PC-3 (cell line): ENCODE measurements around the gene SKA3. TPM values are rescaled to one million over a fixed set of nuclear protein-coding genes. Genes with fewer than 3 reads are reported as not detected.
A peak's percentile ranks its signal among the peaks of the same experiment; 100 is the strongest.
"Not testable (repeated sequence)": the region's sequence is repeated elsewhere in the genome, so short reads cannot be mapped to it uniquely, and the experiment has no call there.

Source experiments
- ATAC-seq: fragments of 200-7000 bp; cut with Tn5 transposase; 2 replicates; pipeline ENCODE4 v1.9.1; 2020; ENCODE audit warnings: mild to moderate bottlenecking, moderate library complexity
- BruUV-seq: library from RNA; stranded (reverse); fragments of 400-500 nt; replicated peaks from 2 replicates; lab custom pipeline; 2021; lab: Mats Ljungman, UMichigan
- CTCF ChIA-PET: fragments of 300-600 bp; sonication (Branson Sonifier 250); formaldehyde crosslinking; loops from one replicate; lab custom pipeline; 2022; ENCODE audit warnings: antibody characterized with exemption; lab: Charles Lee
- POLR2A ChIA-PET: fragments of 300-600 bp; sonication (Branson Sonifier 250); formaldehyde crosslinking; loops from one replicate; lab custom pipeline; 2022; ENCODE audit warnings: antibody characterized with exemption; ENCODE audit not compliant: unreplicated experiment; lab: Charles Lee
- DNase-seq: peaks from one replicate; pipeline ENCODE4 v3.0.0-alpha.2; 2015
- H2AFZ ChIP-seq: fragments of 300-600 bp; sonication (generic); 2 replicates; pipeline ENCODE4 v1.6.0; 2016; ENCODE audit warnings: antibody characterized with exemption, low read length
- H3F3A ChIP-seq: fragments of 300-600 bp; sonication (generic); one replicate; pipeline ENCODE4 v1.6.0; 2017; ENCODE audit warnings: antibody characterized with exemption, low read length, control low read depth, mild to moderate bottlenecking; ENCODE audit not compliant: unreplicated experiment
- H3K27ac ChIP-seq: fragments of 300-600 bp; sonication (generic); 2 replicates; pipeline ENCODE4 v1.5.1; 2016; ENCODE audit warnings: mild to moderate bottlenecking, low read length
- H3K27me3 ChIP-seq: fragments of 300-600 bp; sonication (generic); 2 replicates; pipeline ENCODE4 v1.6.1; 2016; ENCODE audit warnings: low read length, mixed read lengths
- H3K36me3 ChIP-seq: fragments of 300-600 bp; sonication (generic); 2 replicates; pipeline ENCODE4 v1.6.1; 2016; ENCODE audit warnings: low read depth, mixed run types, low read length, mixed read lengths
- H3K4me1 ChIP-seq: fragments of 300-600 bp; sonication (generic); 2 replicates; pipeline ENCODE4 v1.5.1; 2016; ENCODE audit warnings: low read length; ENCODE audit not compliant: insufficient read depth
- H3K4me2 ChIP-seq: fragments of 300-600 bp; sonication (generic); 2 replicates; pipeline ENCODE4 v1.6.0; 2016; ENCODE audit warnings: low read length
- H3K4me3 ChIP-seq: fragments of 300-600 bp; sonication (generic); 2 replicates; pipeline ENCODE4 v1.5.1; 2016; ENCODE audit warnings: mild to moderate bottlenecking, low read length, mixed read lengths
- H3K79me2 ChIP-seq: fragments of 300-600 bp; sonication (generic); 2 replicates; pipeline ENCODE4 v1.6.1; 2017; ENCODE audit warnings: low read length, mixed read lengths
- H3K9ac ChIP-seq: fragments of 300-600 bp; sonication (generic); 2 replicates; pipeline ENCODE4 v1.6.0; 2016; ENCODE audit warnings: mild to moderate bottlenecking, low read length
- H3K9me2 ChIP-seq: fragments of 300-600 bp; sonication (generic); replicated peaks from 2 replicates; pipeline ENCODE4 v1.6.1; 2016; ENCODE audit warnings: mixed run types, low read length, mixed read lengths
- H3K9me3 ChIP-seq: fragments of 300-600 bp; sonication (generic); 2 replicates; pipeline ENCODE4 v1.6.1; 2016; ENCODE audit warnings: low read length, mixed read lengths
- H4K20me1 ChIP-seq: fragments of 300-600 bp; sonication (generic); 2 replicates; pipeline ENCODE4 v1.6.1; 2016; ENCODE audit warnings: low read length, mixed read lengths
- EZH2 ChIP-seq: fragments of 300-600 bp; sonication (generic); IDR thresholded peaks from one replicate; pipeline ENCODE4 v1.6.1; 2017; ENCODE audit warnings: antibody characterized with exemption, mild to moderate bottlenecking, low read length; ENCODE audit not compliant: unreplicated experiment
- EZH2phosphoT487 ChIP-seq: fragments of 300-600 bp; sonication (generic); IDR thresholded peaks from 2 replicates; pipeline ENCODE4 v1.6.1; 2018; ENCODE audit warnings: mild to moderate bottlenecking, antibody characterized with exemption, low read length, borderline replicate concordance
- intact Hi-C: fragments of 100-400 bp; cut with micrococcal nuclease; formaldehyde crosslinking; loops from 2 replicates; pipeline ENCODE4 v1.9.0; 2023
- total RNA-seq: library from RNA; depleted of rRNA; stranded (reverse); fragments of >200 nt; gene quantifications from 2 replicates; pipeline ENCODE4 v1.2.3, GENCODE V29; 2014
- TF ChIP-seq, protein P1 (sequence below): fragments of 300-600 bp; sonication (generic); conservative IDR thresholded peaks from 2 replicates; pipeline ENCODE4 v1.5.1; 2017; ENCODE audit warnings: antibody characterized with exemption, low read depth, mild to moderate bottlenecking, low read length

SKA3 gene
- total RNA-seq, 1 experiment from 2014 or later: 32.4 TPM

DNA sequence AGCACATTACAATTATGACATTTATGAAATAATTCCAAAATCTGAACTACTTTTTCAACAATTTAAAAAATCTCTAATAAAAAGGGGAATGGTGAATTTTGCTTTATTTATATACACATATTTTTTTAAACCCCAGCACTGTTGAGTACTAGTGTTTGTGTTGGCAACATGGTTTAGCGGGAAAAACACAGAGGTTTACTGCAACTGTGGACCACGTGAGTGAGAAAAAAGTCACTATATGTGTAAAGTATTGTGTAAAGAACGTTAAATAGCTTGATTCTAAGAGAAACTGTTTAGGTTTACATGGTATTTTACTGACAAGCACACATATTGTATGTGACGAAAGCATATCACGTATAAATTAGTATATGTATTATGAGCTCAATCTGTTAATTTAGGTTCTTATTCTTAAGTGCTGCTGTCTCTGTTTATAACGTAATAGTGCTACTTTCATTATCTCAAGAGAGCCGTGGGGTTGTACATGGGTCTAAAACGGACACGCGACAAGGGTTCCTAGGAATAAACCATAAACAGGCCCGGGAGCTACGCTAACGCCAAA, 617 bp downstream of the SKA3 start:
- no peaks in the 10 kb centered on the region for H3K9me2 ChIP-seq
- no peaks in the 10 kb centered on the region for H3F3A ChIP-seq
- TF ChIP-seq, protein P1, sequence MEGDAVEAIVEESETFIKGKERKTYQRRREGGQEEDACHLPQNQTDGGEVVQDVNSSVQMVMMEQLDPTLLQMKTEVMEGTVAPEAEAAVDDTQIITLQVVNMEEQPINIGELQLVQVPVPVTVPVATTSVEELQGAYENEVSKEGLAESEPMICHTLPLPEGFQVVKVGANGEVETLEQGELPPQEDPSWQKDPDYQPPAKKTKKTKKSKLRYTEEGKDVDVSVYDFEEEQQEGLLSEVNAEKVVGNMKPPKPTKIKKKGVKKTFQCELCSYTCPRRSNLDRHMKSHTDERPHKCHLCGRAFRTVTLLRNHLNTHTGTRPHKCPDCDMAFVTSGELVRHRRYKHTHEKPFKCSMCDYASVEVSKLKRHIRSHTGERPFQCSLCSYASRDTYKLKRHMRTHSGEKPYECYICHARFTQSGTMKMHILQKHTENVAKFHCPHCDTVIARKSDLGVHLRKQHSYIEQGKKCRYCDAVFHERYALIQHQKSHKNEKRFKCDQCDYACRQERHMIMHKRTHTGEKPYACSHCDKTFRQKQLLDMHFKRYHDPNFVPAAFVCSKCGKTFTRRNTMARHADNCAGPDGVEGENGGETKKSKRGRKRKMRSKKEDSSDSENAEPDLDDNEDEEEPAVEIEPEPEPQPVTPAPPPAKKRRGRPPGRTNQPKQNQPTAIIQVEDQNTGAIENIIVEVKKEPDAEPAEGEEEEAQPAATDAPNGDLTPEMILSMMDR: no peak
- TF ChIP-seq EZH2: no peak
- TF ChIP-seq EZH2phosphoT487: no peak
- H3K36me3 ChIP-seq: peaks cover 14% of the 10 kb centered on the region
- CTCF ChIA-PET: no interaction called here
- peak overlapping the region; percentile 99 for H3K9ac ChIP-seq
- no peak for DNase-seq
- peak overlapping the region; percentile 100 for H3K4me2 ChIP-seq
- H3K79me2 ChIP-seq: peaks cover 70% of the 10 kb centered on the region
- H3K27me3 ChIP-seq: no peaks in the 10 kb centered on the region
- BruUV-seq: TSS peak; percentile 44
- intact Hi-C loops: loop anchor here (1.0 kb wide), 1 partner anchor 160 kb away; no protein-coding TSS in a partner anchor
- no peak for ATAC-seq
- H2AFZ ChIP-seq: peak overlapping the region; percentile 82
- H3K9me3 ChIP-seq: no peaks in the 10 kb centered on the region
- H3K27ac ChIP-seq: peak overlapping the region; percentile 81
- H4K20me1 ChIP-seq: no peaks in the 10 kb centered on the region
- H3K4me1 ChIP-seq: peaks cover 17% of the 10 kb centered on the region; the same call in 1 of the 2 replicates
- POLR2A ChIA-PET: interaction anchor here (0.7 to 0.9 kb wide), 2 partner anchors 118 to 290 kb away, joined by 3 read pairs; no protein-coding TSS in a partner anchor
- H3K4me3 ChIP-seq: peak overlapping the region; percentile 92

DNA sequence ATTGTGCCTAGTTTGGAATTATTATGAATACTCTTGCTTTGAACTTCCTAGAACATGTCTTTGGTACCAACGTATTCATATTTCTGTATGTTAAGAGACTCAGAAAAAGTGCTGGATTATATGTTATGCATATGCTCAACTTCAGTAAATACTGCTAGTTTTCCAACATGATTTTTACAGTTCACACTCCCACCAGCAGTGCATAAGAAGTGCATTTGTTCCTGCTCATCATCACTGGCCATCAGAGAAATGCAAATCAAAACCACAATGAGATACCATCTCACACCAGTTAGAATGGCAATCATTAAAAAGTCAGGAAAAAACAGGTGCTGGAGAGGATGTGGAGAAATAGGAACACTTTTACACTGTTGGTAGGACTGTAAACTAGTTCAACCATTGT, 2.6 kb downstream of the SKA3 start:
- Histone ChIP-seq H3K4me1 (peaks cover 17% of the 10 kb centered on the region; the same call in 1 of the 2 replicates), H3K36me3 (peaks cover 18% of the 10 kb centered on the region), H3K79me2 (peaks cover 83% of the 10 kb centered on the region), H3K4me2 (peak overlapping the region; percentile 20; the same call in 1 of the 2 replicates)
- H3F3A ChIP-seq, H3K9me3 ChIP-seq, H3K9me2 ChIP-seq, H3K4me3 ChIP-seq, H3K27me3 ChIP-seq, POLR2A ChIA-PET, H2AFZ ChIP-seq, H3K27ac ChIP-seq, intact Hi-C loops, DNase-seq, CTCF ChIA-PET, BruUV-seq, H4K20me1 ChIP-seq, H3K9ac ChIP-seq, ATAC-seq: not testable (repeated sequence)

DNA sequence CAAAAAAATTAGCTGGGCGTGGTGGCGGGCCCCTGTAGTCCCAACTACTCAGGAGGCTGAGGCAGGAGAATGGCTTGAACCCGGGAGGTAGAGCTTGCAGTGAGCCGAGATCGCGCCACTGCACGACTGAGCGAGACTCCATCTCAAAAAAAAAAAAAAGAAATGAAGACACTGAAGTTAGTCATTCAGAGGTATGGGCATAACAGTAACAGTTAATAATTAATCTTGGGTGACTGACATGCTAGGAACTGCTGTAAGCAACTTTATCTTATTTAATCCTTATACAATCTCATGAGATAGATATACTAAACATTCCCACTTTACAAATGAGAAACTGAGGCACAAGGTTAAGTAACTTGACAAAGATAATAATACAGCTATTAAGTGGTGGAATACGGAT, 4.9 kb downstream of the SKA3 start:
- ChIA-PET CTCF (no interaction called here), POLR2A (no interaction called here)
- ATAC-seq: no peak
- BruUV-seq: no TSS peak
- H3K4me3 ChIP-seq: no peak overlapping the region
- H3F3A ChIP-seq: no peaks in the 10 kb centered on the region
- H3K27me3 ChIP-seq: no peaks in the 10 kb centered on the region
- H3K9me3 ChIP-seq: no peaks in the 10 kb centered on the region
- no peak overlapping the region for H3K4me2 ChIP-seq
- no peaks in the 10 kb centered on the region for H4K20me1 ChIP-seq
- peaks cover 71% of the 10 kb centered on the region for H3K79me2 ChIP-seq
- no peak for TF ChIP-seq EZH2phosphoT487
- TF ChIP-seq, protein P1: no peak
- no peak for TF ChIP-seq EZH2
- H3K4me1 ChIP-seq: 0 out of 2 replicates have a peak, but pooled peaks cover 9% of the 10 kb centered on the region
- no peaks in the 10 kb centered on the region for H3K9me2 ChIP-seq
- H3K36me3 ChIP-seq: peaks cover 28% of the 10 kb centered on the region
- no peak for DNase-seq
- H3K27ac ChIP-seq: no peak overlapping the region
- no peak overlapping the region for H2AFZ ChIP-seq
- intact Hi-C loops: no loop called here
- H3K9ac ChIP-seq: no peak overlapping the region

DNA sequence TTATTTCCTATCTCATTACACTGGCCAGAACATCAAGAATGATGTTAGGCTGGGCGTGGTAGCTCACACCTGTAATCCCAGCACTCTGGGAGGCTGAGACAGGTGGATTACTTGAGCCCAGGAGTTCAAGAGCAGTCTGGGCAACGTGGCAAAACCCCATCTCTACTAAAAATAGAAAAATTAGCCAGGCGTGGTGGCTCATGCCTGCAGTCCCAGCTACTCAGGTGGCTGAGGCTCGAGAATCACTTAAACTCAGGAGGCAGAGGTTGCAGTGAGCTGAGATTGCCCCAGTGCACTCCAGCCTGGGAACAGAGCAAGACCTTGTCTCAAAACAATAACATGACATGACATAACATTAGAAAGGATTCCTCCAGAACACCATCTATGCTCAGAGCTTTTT, 10.7 kb downstream of the SKA3 start:
- DNase-seq, H3K4me1 ChIP-seq, ATAC-seq, H4K20me1 ChIP-seq, H3K27me3 ChIP-seq, H3K9me2 ChIP-seq, H3K9me3 ChIP-seq, H3K9ac ChIP-seq, H3K4me3 ChIP-seq, H3K27ac ChIP-seq, CTCF ChIA-PET, intact Hi-C loops, H3F3A ChIP-seq, BruUV-seq, H3K4me2 ChIP-seq, H2AFZ ChIP-seq: not testable (repeated sequence)
- peaks cover 32% of the 10 kb centered on the region for H3K36me3 ChIP-seq
- H3K79me2 ChIP-seq: peaks cover 20% of the 10 kb centered on the region
- POLR2A ChIA-PET: interaction anchor here (0.6 kb wide), 1 partner anchor 1465 kb away, joined by 10 read pairs; no protein-coding TSS in a partner anchor
